HT1080 (cell line): ENCODE measurements around the gene PRKCE. TPM values are rescaled to one million over a fixed set of nuclear protein-coding genes. Genes with fewer than 3 reads are reported as not detected.

ENCODE experiments used
- DNase-seq: peaks from one replicate; pipeline ENCODE4 v3.0.0-alpha.2; 2015; ENCODE audit warnings: low read depth
- total RNA-seq: library from RNA; depleted of rRNA; stranded (reverse); fragments of >200 nt; shearing (Covaris generic); gene quantifications from 2 replicates; pipeline ENCODE4 v1.2.3, GENCODE V29; 2014

Gene PRKCE
- total RNA-seq, 1 experiment from 2014 or later: 31.7 TPM

- DNase-seq: no peak
Measured at GRCh38 chr2:45777996-45778719, 126.7 kb downstream of the PRKCE start.

- DNase-seq: peak; percentile 54
Measured at GRCh38 chr2:45778720-45779171, 127.3 kb downstream of the PRKCE start.

GRCh38 chr2:45780541-45781463 lies 129.3 kb downstream of the PRKCE start:
- no peak for DNase-seq

GRCh38 chr2:45781464-45781811 lies 130.0 kb downstream of the PRKCE start:
- no peak for DNase-seq

GRCh38 chr2:45782436-45782835 lies 131.0 kb downstream of the PRKCE start:
- no peak for DNase-seq

- no peak for DNase-seq
Measured at GRCh38 chr2:45782986-45783385, 131.5 kb downstream of the PRKCE start.

- no peak for DNase-seq
Measured at GRCh38 chr2:45786030-45786835, 134.8 kb downstream of the PRKCE start.

- DNase-seq: no peak
Measured at GRCh38 chr2:45786836-45787357, 135.4 kb downstream of the PRKCE start.

GRCh38 chr2:45788401-45788800 lies 136.9 kb downstream of the PRKCE start:
- DNase-seq: no peak

- DNase-seq: no peak
Measured at GRCh38 chr2:45789317-45789716, 137.8 kb downstream of the PRKCE start.

GRCh38 chr2:45789961-45790723 lies 138.7 kb downstream of the PRKCE start:
- DNase-seq: no peak

- no peak for DNase-seq
Measured at GRCh38 chr2:45793305-45793962, 142.0 kb downstream of the PRKCE start.

- peak; percentile 32 for DNase-seq
Measured at GRCh38 chr2:45794134-45794617, 142.7 kb downstream of the PRKCE start.

GRCh38 chr2:45796500-45796899 lies 145.0 kb downstream of the PRKCE start:
- no peak for DNase-seq

- DNase-seq: no peak
Measured at GRCh38 chr2:45797451-45798230, 146.2 kb downstream of the PRKCE start.

GRCh38 chr2:45799679-45800381 lies 148.4 kb downstream of the PRKCE start:
- DNase-seq: no peak

- no peak for DNase-seq
Measured at GRCh38 chr2:45802499-45803138, 151.1 kb downstream of the PRKCE start.
